ENCODE data around the gene SLX9.
A peak's percentile ranks its signal among the peaks of the same experiment; 100 is the strongest.

Gene SLX9

DNA sequence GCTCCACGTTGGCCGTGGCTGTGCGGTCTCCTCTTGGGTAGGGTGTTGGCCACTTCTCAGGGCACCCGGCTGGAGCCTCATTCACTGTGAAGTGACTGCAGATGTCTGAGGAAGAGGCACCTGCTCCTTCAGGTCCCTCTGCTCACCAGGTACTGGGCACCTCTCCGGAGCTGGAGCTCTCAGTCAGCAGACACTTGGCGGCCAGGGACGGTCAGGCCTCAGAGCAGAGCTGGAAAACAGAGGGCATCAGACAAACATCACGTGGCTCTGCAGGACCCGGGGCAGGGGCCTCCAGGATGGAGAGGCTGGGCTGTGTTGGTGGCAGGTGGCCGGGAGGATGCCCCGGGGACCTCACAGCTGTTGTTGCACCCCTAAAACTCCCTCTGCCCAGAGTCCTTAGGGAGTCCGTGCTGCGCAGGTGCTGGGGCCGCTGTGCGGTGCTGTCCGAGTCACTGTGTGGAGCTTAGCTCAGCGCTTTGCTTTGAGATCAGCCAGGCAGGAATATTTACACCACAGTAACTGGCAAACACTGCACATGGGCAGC is 59.7 kb downstream of the SLX9 start:
- Histone ChIP-seq H3K9ac (ENCODE audit: low read depth in 1 of 2, low read length in 2 of 2) (no peak overlapping the region), H3K4me3 (ENCODE audit: low read length in 2 of 2) (no peak overlapping the region), H3K27me3 (ENCODE audit: control insufficient read depth in 2 of 2, insufficient read depth in 2 of 2, low read length in 2 of 2) (no peaks in the 10 kb centered on the region), H3K9me3 (ENCODE audit: control insufficient read depth in 2 of 2, low read length in 2 of 2) (no peaks in the 10 kb centered on the region), H3K4me1 (ENCODE audit: control insufficient read depth in 2 of 2, insufficient read depth in 2 of 2, low read length in 2 of 2) (no peaks in the 10 kb centered on the region), H3K27ac (ENCODE audit: low read depth in 2 of 2, low read length in 2 of 2) (no peak overlapping the region), H3K36me3 (ENCODE audit: control insufficient read depth in 2 of 2, insufficient read depth in 2 of 2, low read length in 2 of 2) (no peaks in the 10 kb centered on the region)

DNA sequence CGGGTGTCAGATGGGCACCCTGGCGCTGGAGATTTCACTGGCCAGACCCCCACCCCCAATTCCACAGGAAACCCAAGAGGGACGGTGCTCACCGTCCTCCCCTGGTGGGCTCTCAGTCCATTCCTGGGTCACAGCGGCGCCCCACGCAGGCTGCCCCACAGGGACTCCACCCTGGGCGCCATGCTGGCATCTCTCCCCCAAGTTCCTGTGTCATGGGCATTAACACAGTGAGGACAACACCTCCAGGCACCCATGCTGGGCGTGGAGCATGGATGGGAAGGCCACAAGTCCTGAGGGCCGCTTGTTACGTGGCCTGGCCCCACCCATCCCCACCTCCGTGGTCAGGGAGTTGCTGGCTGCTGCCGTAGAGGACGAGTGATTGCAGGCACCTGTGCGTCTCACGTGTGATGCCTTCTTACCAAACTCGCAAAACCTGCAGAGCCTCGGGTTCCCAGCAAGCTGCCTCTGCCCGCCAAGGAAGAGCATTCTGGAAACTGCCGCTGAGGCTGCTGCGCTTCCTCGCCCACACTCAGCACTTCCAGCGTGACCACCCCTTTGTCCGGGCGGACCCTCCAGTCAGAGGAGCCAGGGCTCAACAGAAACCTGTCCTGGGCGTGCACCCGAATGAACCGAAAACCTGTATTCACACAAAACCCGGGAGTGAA is 60.3 kb downstream of the SLX9 start:
- no peak overlapping the region for H3K27ac ChIP-seq (ENCODE audit: low read depth in 2 of 2, low read length in 2 of 2)
- H3K4me3 ChIP-seq (ENCODE audit: low read length in 2 of 2) = no peak overlapping the region
- H3K9ac ChIP-seq (ENCODE audit: low read depth in 1 of 2, low read length in 2 of 2) = no peak overlapping the region
- H3K9me3 ChIP-seq (ENCODE audit: control insufficient read depth in 2 of 2, low read length in 2 of 2) = no peaks in the 10 kb centered on the region
- H3K4me1 ChIP-seq (ENCODE audit: control insufficient read depth in 2 of 2, insufficient read depth in 2 of 2, low read length in 2 of 2) = no peaks in the 10 kb centered on the region
- H3K36me3 ChIP-seq (ENCODE audit: control insufficient read depth in 2 of 2, insufficient read depth in 2 of 2, low read length in 2 of 2) = no peaks in the 10 kb centered on the region
- no peaks in the 10 kb centered on the region for H3K27me3 ChIP-seq (ENCODE audit: control insufficient read depth in 2 of 2, insufficient read depth in 2 of 2, low read length in 2 of 2)

GRCh38 chr21:45000637-45001133 is 60.9 kb downstream of the SLX9 start:
- Histone ChIP-seq H3K9me3 (ENCODE audit: control insufficient read depth in 2 of 2, low read length in 2 of 2) (no peaks in the 10 kb centered on the region), H3K27me3 (ENCODE audit: control insufficient read depth in 2 of 2, insufficient read depth in 2 of 2, low read length in 2 of 2) (no peaks in the 10 kb centered on the region), H3K27ac (ENCODE audit: low read depth in 2 of 2, low read length in 2 of 2) (no peak overlapping the region), H3K36me3 (ENCODE audit: control insufficient read depth in 2 of 2, insufficient read depth in 2 of 2, low read length in 2 of 2) (no peaks in the 10 kb centered on the region), H3K4me1 (ENCODE audit: control insufficient read depth in 2 of 2, insufficient read depth in 2 of 2, low read length in 2 of 2) (no peaks in the 10 kb centered on the region), H3K9ac (ENCODE audit: low read depth in 1 of 2, low read length in 2 of 2) (no peak overlapping the region), H3K4me3 (ENCODE audit: low read length in 2 of 2) (no peak overlapping the region)

DNA sequence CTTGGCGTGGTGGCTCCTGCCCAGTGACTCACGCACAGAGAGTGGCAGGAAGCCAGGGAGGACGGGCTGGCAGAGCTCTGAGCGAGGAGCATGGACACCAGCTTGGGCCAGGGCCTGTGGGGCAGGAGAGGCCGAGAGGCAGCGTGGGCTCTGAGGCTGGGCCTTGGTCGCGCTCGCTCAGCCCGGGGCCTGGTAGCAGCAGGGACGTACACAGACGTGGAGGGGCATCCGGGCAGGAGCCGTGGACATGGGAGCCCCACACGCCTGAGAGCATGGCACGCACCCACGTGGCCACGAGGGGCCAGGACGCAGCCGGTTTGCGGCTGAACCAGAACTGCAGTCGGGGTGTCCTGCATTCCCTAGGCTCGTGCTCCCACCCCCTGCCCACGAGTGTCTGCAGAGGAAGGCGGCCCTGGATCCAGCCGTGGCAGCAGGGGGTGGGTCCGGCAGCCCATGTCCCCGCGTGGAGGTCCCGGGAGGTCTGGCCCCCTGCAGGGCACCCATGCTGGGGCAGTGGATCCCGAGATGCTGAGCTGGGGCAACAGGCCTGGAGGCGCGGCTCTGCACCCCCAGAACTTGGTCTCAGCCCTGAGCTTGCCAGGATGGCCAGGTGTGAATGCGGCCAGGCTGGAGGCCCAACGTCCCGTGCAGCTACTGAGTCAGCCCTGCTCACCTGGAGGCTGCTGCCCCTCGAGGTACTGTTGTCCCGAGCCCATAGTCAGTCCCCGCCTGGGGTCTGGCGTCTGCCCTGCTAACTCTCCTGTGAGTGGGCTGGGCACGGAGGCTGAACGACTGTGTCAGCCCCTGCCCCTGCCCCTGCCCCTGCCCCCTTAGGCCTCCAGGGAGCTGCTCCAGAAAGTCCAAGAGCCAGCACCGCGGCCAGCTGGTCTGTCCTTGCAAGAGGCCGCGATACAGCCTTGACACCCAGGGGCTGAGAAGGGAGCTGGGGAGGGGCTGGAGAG is 61.6 kb downstream of the SLX9 start:
- Histone ChIP-seq H3K27me3 (ENCODE audit: control insufficient read depth in 2 of 2, insufficient read depth in 2 of 2, low read length in 2 of 2) (no peaks in the 10 kb centered on the region), H3K9me3 (ENCODE audit: control insufficient read depth in 2 of 2, low read length in 2 of 2) (no peaks in the 10 kb centered on the region), H3K4me3 (ENCODE audit: low read length in 2 of 2) (no peak overlapping the region), H3K4me1 (ENCODE audit: control insufficient read depth in 2 of 2, insufficient read depth in 2 of 2, low read length in 2 of 2) (no peaks in the 10 kb centered on the region), H3K36me3 (ENCODE audit: control insufficient read depth in 2 of 2, insufficient read depth in 2 of 2, low read length in 2 of 2) (no peaks in the 10 kb centered on the region), H3K27ac (ENCODE audit: low read depth in 2 of 2, low read length in 2 of 2) (no peak overlapping the region), H3K9ac (ENCODE audit: low read depth in 1 of 2, low read length in 2 of 2) (no peak overlapping the region)

DNA sequence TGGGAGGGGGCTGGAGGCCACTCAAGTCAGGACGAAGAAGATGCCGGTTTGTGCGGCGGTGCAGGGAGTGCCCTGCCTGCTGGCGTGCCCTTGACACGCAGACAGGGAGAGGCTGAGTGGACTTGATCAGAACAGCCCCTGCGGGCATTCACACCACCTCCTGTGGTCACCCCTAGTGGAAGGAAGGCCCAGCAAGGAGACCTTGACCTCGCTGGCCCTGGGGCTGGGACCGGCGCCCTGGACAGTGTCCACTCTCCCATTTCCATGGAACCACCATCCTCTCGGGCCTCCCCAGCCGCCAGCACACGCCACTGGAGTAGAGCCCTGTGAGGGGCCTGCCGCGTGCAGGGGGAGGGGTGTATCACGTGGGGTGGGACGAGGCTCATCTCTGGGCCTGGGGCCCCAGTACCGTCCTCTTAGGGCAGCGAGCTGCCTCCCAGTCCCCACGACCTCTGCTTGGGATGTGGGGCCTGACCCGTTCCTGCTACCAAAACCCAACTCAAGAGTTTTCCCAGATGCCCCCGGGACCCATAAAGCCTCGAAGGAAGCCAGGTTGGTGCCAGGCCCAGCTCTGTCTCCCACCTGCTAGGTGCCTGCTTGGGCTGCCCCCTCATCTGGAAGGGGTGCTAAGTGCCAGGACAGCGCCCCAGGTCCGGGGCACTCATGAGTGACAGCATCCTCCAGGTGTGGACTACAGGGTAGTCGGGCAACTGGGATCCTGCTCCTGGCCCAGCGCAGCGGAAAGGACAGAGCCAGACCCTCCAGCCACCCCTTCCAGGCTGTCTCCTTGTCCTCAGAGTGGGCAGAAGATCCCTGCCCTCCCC is 62.8 kb downstream of the SLX9 start:
- Histone ChIP-seq H3K27ac (ENCODE audit: low read depth in 2 of 2, low read length in 2 of 2) (no peak overlapping the region), H3K36me3 (ENCODE audit: control insufficient read depth in 2 of 2, insufficient read depth in 2 of 2, low read length in 2 of 2) (no peaks in the 10 kb centered on the region), H3K27me3 (ENCODE audit: control insufficient read depth in 2 of 2, insufficient read depth in 2 of 2, low read length in 2 of 2) (peaks cover 0 to 5% of the 10 kb centered on the region in 2 donors), H3K4me3 (ENCODE audit: low read length in 2 of 2) (no peak overlapping the region), H3K9ac (ENCODE audit: low read depth in 1 of 2, low read length in 2 of 2) (no peak overlapping the region), H3K9me3 (ENCODE audit: control insufficient read depth in 2 of 2, low read length in 2 of 2) (no peaks in the 10 kb centered on the region), H3K4me1 (ENCODE audit: control insufficient read depth in 2 of 2, insufficient read depth in 2 of 2, low read length in 2 of 2) (no peaks in the 10 kb centered on the region)

DNA sequence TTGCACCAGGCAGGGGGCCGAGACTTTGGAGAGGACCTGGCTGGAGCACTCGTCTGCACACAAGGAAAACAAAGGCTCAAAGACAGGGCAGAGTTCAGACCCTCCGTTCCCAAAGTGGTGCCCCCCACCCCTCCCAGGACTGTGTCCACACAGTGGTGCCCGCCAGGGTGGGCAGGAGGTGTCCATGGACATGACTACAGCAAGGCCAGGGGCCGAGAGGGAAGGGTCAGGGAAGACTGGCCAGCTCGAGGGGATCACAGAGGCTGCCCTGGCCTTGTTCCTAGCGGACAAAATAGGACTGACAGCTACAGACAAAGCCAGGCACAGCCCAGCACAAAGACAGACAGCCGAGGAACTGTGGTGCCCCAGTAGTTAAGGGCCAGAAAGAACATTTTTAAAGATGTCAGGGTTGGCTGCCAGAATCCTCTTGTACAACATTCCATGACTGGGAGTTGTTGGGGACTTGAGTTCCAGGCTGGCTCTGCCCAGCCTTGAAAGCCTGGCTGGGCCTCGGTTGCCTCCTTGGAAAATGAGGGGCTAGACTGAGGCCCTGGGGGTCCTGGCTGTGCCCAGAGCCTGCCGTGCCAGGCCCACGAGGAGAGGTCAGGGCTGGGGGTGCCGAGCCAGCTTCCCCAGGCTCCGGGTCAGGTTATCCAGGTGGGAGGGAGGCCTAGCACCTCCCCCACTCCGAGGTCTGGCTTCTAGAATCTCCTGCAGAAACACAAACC is 63.7 kb downstream of the SLX9 start:
- Histone ChIP-seq H3K27ac (ENCODE audit: low read depth in 2 of 2, low read length in 2 of 2) (peak overlapping the region in 1 of 2 donors; percentile 23), H3K4me1 (ENCODE audit: control insufficient read depth in 2 of 2, insufficient read depth in 2 of 2, low read length in 2 of 2) (no peaks in the 10 kb centered on the region), H3K4me3 (ENCODE audit: low read length in 2 of 2) (no peak overlapping the region), H3K9me3 (ENCODE audit: control insufficient read depth in 2 of 2, low read length in 2 of 2) (no peaks in the 10 kb centered on the region), H3K27me3 (ENCODE audit: control insufficient read depth in 2 of 2, insufficient read depth in 2 of 2, low read length in 2 of 2) (peaks cover 0 to 5% of the 10 kb centered on the region in 2 donors), H3K36me3 (ENCODE audit: control insufficient read depth in 2 of 2, insufficient read depth in 2 of 2, low read length in 2 of 2) (no peaks in the 10 kb centered on the region), H3K9ac (ENCODE audit: low read depth in 1 of 2, low read length in 2 of 2) (no peak overlapping the region)

GRCh38 chr21:45004059-45004422 is 64.2 kb downstream of the SLX9 start:
- Histone ChIP-seq H3K36me3 (ENCODE audit: control insufficient read depth in 2 of 2, insufficient read depth in 2 of 2, low read length in 2 of 2) (no peaks in the 10 kb centered on the region), H3K4me3 (ENCODE audit: low read length in 2 of 2) (no peak overlapping the region), H3K27ac (ENCODE audit: low read depth in 2 of 2, low read length in 2 of 2) (peak overlapping the region in 1 of 2 donors; percentile 23), H3K9me3 (ENCODE audit: control insufficient read depth in 2 of 2, low read length in 2 of 2) (no peaks in the 10 kb centered on the region), H3K9ac (ENCODE audit: low read depth in 1 of 2, low read length in 2 of 2) (no peak overlapping the region), H3K27me3 (ENCODE audit: control insufficient read depth in 2 of 2, insufficient read depth in 2 of 2, low read length in 2 of 2) (peaks cover 2 to 5% of the 10 kb centered on the region in 2 donors), H3K4me1 (ENCODE audit: control insufficient read depth in 2 of 2, insufficient read depth in 2 of 2, low read length in 2 of 2) (no peaks in the 10 kb centered on the region)

DNA sequence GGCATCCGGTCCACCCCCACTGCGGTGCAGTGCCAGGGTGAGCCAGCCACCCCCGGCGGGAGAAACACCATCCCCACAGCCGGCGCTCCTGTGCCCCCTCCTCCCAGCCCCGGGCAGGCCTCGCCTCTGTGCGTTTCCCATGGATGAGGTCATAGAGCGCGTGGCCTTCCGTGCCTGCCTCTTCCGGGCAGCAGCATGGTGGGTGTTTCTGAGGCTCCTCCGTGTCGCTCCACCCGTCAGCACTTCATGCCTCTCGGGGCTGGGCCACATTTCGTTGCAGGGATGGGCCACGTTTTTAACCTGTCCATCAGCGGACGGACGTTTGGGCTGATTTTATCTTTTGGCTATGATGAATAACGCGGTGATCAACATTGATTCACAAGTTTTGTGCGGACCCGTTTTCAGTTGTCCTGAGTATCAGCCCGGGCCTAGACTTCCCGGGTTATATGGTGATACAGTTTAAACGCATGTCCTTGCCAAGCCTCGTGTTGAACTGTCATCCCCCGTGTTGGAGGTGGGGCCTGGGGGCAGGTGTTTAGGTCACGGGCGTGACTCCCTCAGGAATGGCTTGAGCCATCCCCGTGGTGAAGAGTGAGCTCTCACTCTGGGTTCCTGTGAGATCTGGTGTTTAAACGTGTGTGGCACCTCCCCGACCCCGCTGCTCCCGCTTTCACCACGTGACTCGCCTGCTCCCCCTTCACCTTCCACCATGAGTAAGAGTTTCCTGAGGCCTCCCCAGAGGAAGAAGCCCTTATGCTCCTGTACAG is 64.8 kb downstream of the SLX9 start:
- Histone ChIP-seq H3K4me1 (ENCODE audit: control insufficient read depth in 2 of 2, insufficient read depth in 2 of 2, low read length in 2 of 2) (no peaks in the 10 kb centered on the region), H3K36me3 (ENCODE audit: control insufficient read depth in 2 of 2, insufficient read depth in 2 of 2, low read length in 2 of 2) (no peaks in the 10 kb centered on the region), H3K9me3 (ENCODE audit: control insufficient read depth in 2 of 2, low read length in 2 of 2) (no peaks in the 10 kb centered on the region), H3K9ac (ENCODE audit: low read depth in 1 of 2, low read length in 2 of 2) (no peak overlapping the region), H3K27ac (ENCODE audit: low read depth in 2 of 2, low read length in 2 of 2) (no peak overlapping the region), H3K4me3 (ENCODE audit: low read length in 2 of 2) (no peak overlapping the region), H3K27me3 (ENCODE audit: control insufficient read depth in 2 of 2, insufficient read depth in 2 of 2, low read length in 2 of 2) (peaks cover 2 to 5% of the 10 kb centered on the region in 2 donors)
